Thoracic aorta (tissue), 2 donors: Measurements from ENCODE around the gene CLSTN2. TPM values are rescaled to one million over a fixed set of nuclear protein-coding genes. Genes with fewer than 3 reads are reported as not detected.

Source experiments
- ATAC-seq: fragments of 150-250 bp; one replicate; pipeline ENCODE4 v1.8.0; 2017; ENCODE audit warnings: low read depth; ENCODE audit not compliant: insufficient number of reproducible peaks, low FRiP score
- DNase-seq: peaks from one replicate; pipeline ENCODE4 v3.0.0-alpha.2; 2020; ENCODE audit warnings: low spot score
- H3K27ac ChIP-seq, 2 donors: fragments of 200-600 bp; sonication (generic); 1 replicate in 1 of 2; 2 replicates in 1 of 2; pipeline ENCODE4 v1.5.1; 2016; ENCODE audit warnings: mild to moderate bottlenecking in 2 of 2, moderate library complexity in 2 of 2
- H3K27me3 ChIP-seq: fragments of 200-600 bp; sonication (generic); replicated peaks from 2 replicates; pipeline ENCODE4 v1.6.0; 2016; ENCODE audit warnings: mild to moderate bottlenecking; ENCODE audit not compliant: insufficient read depth
- H3K36me3 ChIP-seq: fragments of 200-600 bp; sonication (generic); one replicate; pipeline ENCODE4 v1.5.1; 2016
- H3K4me1 ChIP-seq, 2 donors: fragments of 200-600 bp; sonication (generic); 1 replicate in 1 of 2; 2 replicates in 1 of 2; pipeline versions ENCODE4 v1.5.1 to v1.6.0; 2016; ENCODE audit warnings: low read depth in 2 of 2, mild to moderate bottlenecking in 1 of 2; ENCODE audit not compliant: control insufficient read depth in 1 of 2
- H3K4me3 ChIP-seq: fragments of 200-600 bp; sonication (generic); 2 replicates; pipeline ENCODE4 v1.5.1; 2016; ENCODE audit warnings: mild to moderate bottlenecking
- H3K9me3 ChIP-seq: fragments of 200-600 bp; sonication (generic); 2 replicates; pipeline ENCODE4 v1.5.1; 2016
- total RNA-seq, 2 donors: library from RNA; depleted of rRNA; stranded (reverse); fragments of >200 nt; gene quantifications; one replicate each; pipeline versions ENCODE4 v1.1.0 to v1.2.3, GENCODE V29; 2016
- TF ChIP-seq, protein P1 (sequence below): fragments of 200-600 bp; sonication (generic); IDR thresholded peaks from one replicate; pipeline ENCODE4 v1.5.1; 2019; ENCODE audit warnings: antibody characterized with exemption

The CLSTN2 gene
- total RNA-seq, 2 donors from 2014 or later: 7.6 to 15.7 TPM

DNA sequence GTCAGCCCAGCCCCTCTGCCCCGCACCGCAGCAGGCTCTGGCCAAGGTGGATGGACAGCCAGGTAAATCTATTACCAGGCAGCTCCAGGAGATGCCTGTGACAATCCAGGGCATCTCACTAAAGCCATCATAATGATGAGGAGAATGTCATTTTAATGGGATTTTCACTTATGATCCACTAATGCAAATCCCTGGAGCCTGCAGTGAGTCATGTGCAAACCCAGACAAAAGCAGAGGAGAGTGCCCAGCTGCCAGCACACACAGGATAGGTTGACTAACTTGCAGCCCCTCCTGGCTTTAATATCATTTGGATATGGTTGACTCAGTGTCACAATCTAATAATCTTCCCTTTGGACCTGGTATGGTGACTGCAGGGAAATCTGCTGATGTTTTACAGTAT, 536.0 kb downstream of the CLSTN2 start:
- H3K36me3 ChIP-seq: no peaks in the 10 kb centered on the region
- H3K9me3 ChIP-seq: no peaks in the 10 kb centered on the region

DNA sequence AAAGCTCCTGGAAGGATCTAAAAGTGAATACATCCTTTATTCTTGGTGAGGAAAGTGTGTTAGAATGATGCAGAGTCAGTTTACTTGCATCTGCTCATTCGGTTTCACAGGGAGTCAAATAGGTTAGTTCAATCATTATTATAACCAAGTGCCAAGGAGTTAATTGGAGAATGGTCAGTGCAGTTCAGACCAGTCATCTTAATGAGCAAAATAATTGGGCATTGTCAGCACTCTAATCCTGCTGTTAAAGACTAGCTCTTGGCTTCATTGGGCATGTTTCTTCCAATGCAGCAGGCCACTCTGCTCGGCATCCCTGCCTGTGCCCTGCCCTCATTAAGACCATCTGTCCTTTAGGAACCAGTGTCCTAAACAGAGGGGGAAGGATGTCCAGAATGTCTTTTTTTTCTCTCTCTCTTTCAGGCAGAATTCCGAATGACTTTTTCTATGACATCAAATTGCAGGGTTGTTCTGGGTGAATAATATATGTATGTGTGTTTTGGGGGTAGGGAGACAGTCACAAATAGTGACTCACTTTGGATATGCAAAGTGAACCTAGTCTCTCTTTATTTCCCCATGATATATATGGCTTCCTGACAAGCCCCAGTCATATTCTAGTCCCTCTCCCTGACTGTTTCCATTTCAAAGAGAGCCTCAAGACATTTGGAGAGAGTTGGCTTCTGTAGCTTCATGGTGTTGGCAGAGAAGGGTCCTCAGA, 537.5 kb downstream of the CLSTN2 start:
- H3K27me3 ChIP-seq: no peaks in the 10 kb centered on the region
- no peaks in the 10 kb centered on the region for H3K9me3 ChIP-seq
- TF ChIP-seq, protein P1, sequence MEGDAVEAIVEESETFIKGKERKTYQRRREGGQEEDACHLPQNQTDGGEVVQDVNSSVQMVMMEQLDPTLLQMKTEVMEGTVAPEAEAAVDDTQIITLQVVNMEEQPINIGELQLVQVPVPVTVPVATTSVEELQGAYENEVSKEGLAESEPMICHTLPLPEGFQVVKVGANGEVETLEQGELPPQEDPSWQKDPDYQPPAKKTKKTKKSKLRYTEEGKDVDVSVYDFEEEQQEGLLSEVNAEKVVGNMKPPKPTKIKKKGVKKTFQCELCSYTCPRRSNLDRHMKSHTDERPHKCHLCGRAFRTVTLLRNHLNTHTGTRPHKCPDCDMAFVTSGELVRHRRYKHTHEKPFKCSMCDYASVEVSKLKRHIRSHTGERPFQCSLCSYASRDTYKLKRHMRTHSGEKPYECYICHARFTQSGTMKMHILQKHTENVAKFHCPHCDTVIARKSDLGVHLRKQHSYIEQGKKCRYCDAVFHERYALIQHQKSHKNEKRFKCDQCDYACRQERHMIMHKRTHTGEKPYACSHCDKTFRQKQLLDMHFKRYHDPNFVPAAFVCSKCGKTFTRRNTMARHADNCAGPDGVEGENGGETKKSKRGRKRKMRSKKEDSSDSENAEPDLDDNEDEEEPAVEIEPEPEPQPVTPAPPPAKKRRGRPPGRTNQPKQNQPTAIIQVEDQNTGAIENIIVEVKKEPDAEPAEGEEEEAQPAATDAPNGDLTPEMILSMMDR: no peak
- H3K36me3 ChIP-seq: no peaks in the 10 kb centered on the region
- ATAC-seq (no peak), DNase-seq (no peak)
- H3K4me3 ChIP-seq: no peak overlapping the region
- no peak overlapping the region for H3K27ac ChIP-seq
- H3K4me1 ChIP-seq: no peaks in the 10 kb centered on the region

More for the DNA sequence above, 536.0 kb downstream of the CLSTN2 start:
- Histone ChIP-seq H3K4me1 (no peaks in the 10 kb centered on the region), H3K27me3 (no peaks in the 10 kb centered on the region), H3K4me3 (no peak overlapping the region), H3K27ac (no peak overlapping the region)
- no peak for ATAC-seq
- TF ChIP-seq, protein P1: no peak
- DNase-seq: no peak

DNA sequence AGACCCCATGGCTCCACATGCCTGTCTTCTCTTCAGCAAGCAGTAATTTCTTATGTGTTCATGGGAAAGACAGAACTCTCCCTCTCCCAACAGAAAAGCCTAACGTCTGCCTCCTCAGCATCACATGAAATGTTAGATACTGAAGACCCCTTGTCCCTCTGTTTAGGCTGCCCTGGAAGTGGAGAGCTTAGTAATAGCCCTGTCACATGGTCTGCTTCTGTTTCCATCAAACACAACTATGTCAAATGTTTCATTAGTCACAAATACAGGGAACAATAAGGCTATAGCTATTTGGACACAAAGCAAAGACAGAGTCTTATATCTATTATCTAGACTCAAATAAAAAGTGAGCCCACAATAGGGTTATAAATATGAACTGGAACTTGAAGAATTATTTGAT, 552.6 kb downstream of the CLSTN2 start:
- Histone ChIP-seq H3K4me3 (no peak overlapping the region), H3K36me3 (no peaks in the 10 kb centered on the region), H3K4me1 (no peaks in the 10 kb centered on the region), H3K9me3 (no peaks in the 10 kb centered on the region), H3K27me3 (no peaks in the 10 kb centered on the region), H3K27ac (no peak overlapping the region)
- no peak for ATAC-seq
- no peak for DNase-seq
- TF ChIP-seq, protein P1: no peak

DNA sequence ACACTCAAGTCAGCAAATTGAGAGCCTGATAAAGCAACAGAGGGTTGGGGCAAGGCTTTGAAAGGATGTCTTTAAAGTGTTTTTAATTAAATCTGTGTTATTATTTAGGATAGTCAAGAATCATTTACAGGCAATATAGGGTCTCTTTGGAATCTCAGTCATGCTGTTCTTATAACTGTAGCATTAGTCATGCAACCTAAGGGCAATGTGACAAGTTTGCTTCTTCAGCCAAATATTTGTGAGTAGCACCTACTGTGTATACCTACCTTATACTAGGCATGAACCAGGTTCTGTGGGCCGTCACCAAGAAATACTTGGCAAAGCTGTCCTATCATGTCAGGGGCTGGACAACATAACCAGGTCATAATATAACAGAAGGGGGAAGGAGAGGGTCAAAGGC, 558.3 kb downstream of the CLSTN2 start:
- no peak overlapping the region for H3K27ac ChIP-seq
- no peaks in the 10 kb centered on the region for H3K27me3 ChIP-seq
- no peaks in the 10 kb centered on the region for H3K4me1 ChIP-seq
- no peak overlapping the region for H3K4me3 ChIP-seq
- DNase-seq (no peak), ATAC-seq (no peak)
- H3K9me3 ChIP-seq: no peaks in the 10 kb centered on the region
- TF ChIP-seq, protein P1: no peak
- H3K36me3 ChIP-seq: no peaks in the 10 kb centered on the region

DNA sequence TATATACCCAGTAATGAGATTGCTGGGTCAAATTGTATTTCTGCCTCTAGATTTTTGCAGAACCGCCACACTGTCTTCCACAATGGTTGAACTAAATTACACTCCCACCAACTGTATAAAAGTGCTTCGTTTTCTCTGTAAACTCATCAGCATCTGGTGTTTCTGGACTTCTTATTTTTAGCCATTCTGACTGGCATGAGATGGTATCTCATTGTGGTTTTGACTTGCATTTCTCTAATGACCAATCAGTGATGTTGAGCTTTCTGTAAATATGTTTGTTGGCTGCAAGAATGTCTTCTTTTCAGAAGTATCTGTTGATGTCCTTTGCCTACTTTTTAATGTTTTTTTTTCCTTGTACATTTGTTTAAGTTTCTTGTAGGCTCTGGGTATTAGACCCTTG, 560.0 kb downstream of the CLSTN2 start:
- H3K9me3 ChIP-seq: no peaks in the 10 kb centered on the region
- H3K27me3 ChIP-seq: no peaks in the 10 kb centered on the region
- DNase-seq: no peak
- no peaks in the 10 kb centered on the region for H3K36me3 ChIP-seq
- TF ChIP-seq, protein P1: no peak
- no peak overlapping the region for H3K27ac ChIP-seq
- no peak for ATAC-seq
- no peak overlapping the region for H3K4me3 ChIP-seq
- no peaks in the 10 kb centered on the region for H3K4me1 ChIP-seq
